HG03064 (cell line): ENCODE measurements around the gene KIAA1328.
"Not testable (repeated sequence)": the region's sequence is repeated elsewhere in the genome, so short reads cannot be mapped to it uniquely, and the experiment has no call there.

Experiments used
- ATAC-seq: cut with Tn5 transposase; IDR thresholded peaks from one replicate; pipeline ENCODE4 v1.9.1; 2021; ENCODE audit warnings: low read depth; ENCODE audit not compliant: unreplicated experiment

The KIAA1328 gene

DNA sequence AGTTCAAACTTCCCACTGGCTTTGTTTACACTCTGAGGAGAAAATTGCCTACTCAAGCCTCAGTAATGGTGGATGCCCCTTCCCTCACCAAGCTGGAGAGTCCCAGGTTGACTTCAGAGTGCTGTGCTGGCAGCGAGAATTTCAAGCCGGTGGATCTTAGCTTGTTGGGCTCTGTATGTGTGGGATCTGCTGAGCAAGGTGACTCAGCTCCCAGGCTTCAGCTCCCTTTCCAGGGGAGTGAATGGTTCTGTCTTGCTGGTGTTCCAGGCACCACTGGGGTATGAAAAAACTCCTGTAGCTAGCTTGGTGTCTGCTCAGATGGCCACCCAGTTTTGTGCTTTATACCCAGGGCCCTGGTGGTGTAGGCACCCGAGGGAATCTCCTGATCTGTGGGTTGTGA is 50.9 kb downstream of the KIAA1328 start:
- ATAC-seq = not testable (repeated sequence)

DNA sequence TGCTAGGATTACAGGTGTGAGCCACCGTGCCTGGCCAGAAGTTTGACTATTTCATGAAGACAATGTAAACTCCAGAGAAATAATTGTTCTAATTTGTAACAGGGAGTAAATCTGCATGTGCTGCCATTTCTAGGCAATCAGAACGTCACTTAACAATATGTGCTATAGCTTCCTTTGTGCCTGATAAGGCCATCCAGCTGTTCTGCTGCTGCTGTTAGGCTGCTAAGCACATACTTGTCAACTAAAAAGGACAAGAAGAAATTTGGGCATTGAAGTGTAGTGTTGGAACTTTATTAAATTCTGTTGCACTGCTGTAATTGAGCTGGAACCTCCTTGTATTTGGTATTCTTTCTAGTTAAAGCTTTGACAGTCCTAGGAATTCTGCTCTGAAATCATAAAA is 57.1 kb downstream of the KIAA1328 start:
- no peak for ATAC-seq

DNA sequence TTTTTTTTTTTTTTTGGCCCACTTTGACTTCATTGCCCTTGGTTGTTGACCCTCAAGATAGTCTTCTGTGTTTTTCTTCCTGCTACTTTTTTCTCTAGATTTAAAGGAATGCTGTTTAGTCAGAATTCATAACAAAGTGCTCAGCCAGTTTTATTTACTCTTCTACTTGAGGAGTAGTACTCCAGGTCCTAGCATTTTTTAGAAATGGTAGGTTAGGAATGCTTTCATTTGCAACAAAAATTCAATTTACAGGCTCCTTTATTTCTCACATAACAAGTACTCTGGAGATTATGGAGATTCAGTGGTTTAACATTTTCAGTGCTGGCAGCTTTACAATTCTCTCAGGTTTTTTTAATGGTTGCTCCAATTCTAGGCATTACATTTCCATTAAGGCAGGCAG is 58.2 kb downstream of the KIAA1328 start:
- no peak for ATAC-seq

DNA sequence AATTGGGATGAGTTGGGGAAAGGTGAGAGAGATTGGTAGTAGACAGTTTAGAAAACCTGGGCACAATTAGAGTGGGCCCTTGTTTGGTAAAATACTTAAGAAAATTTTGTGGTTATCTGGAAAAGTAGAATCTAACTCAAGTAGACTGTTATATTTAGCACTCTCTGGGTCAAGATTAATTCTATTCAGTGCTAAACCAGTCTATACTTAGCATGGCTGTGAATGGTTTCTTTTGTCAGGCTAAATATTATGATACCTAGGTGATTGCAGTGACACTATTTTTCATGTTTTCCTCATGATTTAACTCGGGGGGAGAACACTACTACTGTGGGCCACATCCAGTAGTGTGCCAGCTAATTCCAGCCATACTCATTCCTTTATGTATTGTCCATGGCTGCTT is 58.9 kb downstream of the KIAA1328 start:
- ATAC-seq = no peak

DNA sequence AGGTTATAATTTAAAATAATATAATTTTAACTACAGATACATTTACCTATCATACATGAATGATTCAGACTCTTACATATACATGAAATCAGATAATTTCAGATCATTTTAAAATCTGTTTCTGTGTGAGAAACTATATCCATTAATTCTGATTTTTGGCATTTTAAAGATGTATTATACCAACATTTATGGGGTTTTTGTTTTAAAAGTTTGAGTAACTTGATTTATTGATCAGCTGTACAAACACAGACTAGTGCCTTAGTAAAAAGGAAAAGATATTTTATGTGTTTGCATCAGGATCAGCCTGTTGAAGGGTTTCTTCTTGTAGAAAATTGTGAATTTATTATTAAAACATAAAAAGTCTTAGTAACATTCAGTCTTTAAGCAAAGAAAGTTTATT is 59.9 kb downstream of the KIAA1328 start:
- no peak for ATAC-seq

DNA sequence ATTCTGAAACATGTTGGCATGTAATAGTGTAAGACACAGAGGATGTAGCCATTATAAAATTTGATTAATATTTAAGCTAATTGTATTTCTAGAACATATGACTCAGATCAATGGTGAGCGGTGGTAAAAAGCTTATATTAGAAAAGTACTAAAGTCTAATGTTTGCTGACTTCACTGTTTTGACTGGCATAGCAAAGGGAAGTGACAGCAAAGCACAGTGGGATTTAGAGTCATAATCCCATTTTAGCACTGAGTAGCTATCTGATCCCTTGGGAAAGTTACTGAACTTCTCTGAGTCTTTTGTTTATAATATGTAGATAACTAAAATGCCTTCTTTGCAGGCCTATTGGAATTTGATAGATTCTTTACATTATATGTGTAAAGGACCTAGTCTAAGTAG is 60.4 kb downstream of the KIAA1328 start:
- ATAC-seq = no peak

DNA sequence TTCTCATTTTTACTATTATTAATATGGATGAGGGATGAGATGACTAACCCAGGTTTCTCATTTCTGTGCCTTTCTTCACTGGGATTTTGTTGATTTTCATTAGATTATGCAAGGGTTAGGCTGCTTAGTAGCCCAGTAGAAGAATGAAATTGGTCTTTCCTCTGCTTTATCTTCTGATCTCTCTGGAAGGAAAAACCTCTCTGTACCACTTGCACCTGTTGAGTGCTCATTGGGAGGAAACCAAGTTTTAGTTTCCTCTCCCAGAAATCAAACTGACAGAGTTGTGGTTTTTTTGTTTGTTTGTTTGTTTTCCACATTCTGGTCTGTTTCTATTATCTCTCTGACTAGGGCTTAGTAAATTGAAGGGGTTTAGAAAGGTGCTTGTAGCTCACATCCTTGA is 60.8 kb downstream of the KIAA1328 start:
- ATAC-seq = no peak

DNA sequence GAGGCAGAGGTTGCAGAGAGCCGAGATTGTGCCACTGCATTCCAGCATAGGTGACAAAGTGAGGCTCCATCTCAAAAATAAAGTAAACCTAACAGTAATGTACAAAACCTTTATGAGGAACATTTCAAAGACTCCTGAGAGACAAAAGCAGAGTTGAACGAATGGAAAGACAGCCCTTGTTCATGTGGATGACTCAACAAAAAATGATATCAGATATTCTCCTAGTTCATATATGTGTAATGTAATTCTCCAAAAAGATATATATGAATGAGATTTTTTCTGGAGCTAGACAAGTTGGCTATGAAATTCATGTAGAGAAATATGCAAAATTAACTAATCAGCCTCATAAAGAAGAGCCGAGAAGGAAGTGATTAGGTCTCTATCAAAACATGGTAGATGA is 61.7 kb downstream of the KIAA1328 start:
- no peak for ATAC-seq

DNA sequence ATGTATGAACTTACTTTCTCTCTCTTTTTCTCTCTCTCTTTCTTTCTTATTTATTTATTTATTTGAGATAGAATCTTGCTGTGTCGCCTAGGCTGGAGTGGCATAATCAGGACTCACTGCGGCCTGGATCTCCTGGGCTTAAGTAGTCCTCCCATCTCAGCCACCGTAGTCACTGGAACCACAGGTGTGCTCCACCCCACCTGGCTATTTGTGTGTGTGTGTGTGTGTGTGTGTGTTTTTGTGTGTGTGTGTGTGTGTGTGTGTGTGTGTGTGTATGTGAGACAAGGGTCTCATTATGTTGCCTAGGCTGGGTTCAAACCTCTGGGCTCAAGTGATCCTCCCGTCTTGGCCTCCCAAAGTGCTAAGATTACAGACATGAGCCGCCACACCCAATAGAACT is 64.3 kb downstream of the KIAA1328 start:
- ATAC-seq = no peak

DNA sequence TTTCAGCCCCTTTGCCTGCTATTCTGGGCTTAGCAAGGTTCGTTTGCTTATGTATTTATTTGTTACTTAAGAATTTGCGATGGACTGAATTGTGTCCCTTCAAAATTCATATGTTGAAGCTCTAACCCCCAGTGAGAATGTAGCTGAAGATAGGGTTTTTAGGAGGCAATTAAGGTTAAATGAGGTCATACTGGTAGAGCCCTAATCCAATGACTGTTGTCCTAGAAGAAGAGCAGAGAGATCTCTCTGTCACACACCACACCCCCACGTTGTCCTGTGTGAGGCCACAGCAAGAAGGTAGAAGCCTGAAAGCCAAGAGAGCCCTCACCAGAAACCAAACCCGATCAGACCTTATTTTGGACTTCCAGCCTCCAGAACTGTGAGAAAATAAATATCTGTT is 66.7 kb downstream of the KIAA1328 start:
- ATAC-seq = no peak

DNA sequence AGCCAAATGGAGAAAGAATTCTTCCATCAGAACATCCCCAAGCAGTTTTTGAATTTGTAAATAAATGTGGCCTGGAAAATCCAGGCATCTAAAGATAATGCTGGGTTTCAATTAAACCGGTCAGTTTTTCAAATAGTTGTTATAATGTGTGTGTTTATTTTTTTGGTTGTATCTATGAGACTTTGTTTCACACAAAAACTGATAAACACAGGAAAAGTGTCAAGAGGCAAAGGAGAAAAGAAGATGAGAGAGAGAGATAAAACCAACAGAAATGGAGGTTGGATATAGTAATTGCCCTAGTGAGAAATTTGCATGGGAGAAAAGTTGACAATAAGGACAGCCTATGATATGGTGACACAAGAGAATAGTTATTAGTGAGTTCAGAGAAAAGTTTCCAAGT is 68.3 kb downstream of the KIAA1328 start:
- ATAC-seq = no peak

DNA sequence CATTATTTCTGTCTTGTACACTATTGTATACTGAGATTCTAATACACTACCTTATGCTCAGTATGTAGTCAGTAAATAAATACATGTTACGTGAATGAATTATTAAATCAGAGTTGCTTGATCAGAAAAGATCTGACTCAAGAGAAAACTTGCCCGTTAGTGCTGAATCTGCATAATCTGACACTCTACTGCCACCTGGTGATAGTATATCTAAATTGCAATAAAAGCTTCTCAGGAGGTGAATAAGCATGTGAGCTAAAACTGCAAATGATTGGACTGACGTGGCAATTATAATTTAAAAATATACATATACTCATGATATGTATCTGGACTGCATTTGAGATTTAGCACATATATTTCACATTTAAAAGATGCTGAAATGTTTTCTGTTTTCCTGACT is 70.4 kb downstream of the KIAA1328 start:
- ATAC-seq = no peak

DNA sequence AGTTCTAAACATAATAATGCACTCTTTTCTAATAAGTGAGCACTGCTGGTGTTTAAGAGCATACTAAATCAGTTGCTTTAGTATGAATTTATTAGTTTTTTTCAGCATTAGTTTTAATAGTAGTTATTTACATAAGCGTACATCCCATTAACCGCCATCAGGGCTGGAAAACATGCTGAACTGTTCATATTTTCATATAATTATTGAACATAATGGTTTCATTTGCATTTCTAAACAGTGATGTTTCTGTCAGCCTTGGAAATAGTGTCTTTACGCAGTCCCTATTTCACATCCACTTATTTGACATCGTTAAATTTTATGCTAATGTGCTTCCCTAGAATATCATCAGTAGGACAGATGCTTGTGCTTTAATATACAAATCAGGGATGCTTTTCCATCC is 71.5 kb downstream of the KIAA1328 start:
- ATAC-seq = no peak

DNA sequence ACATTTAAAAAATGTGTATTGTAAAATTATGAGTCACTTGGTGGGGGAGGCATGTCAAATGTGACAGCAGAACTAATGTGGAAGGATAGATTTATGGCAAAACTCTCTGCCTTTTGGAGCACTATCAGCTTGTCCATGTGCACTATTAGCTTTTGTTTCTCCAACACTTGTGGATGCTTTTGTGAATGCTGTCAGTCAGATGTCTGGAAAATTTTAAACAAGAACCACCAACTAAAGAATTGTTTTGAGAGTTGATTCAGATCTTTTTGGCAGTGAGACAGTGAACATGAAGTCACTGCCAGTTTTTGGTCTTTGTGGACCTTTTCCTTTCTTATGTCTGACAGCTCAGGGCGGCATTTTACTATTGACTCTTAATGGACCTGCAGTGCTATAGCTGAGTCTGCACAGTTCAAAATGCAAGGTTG is 72.4 kb downstream of the KIAA1328 start:
- ATAC-seq = no peak

DNA sequence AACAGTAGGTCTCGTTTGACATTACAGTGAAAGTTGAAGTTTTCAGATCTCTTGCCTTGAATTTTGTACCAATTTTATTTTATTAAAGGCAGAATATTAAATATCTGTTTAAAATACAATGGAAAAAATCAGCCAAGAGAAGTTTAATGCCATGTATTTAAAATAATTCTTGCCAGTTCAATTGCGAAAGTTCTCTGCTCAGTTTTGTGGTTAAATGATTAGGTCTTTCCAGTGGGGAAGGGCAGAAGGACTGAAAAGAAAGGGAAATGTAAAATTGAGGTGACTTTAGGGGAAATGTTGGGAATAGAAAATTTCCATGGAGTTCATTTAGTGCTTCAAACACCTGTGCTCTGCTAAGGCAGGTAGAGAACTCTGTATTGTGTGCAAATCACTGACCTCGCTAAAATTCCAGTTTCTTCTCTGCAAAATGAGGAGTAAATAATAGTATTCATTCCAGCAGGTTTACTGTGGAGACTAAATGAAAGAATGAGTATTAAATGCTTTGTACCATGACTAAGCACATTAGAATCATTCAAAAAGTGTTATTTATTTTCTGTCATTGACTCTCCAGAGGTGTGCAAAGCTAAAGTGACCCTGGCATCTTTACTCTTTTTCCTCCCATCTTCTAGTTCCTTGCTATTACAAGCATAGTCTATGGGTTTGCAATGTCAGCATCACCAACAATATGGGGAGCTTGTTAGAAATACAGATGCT is 74.4 kb downstream of the KIAA1328 start:
- no peak for ATAC-seq

DNA sequence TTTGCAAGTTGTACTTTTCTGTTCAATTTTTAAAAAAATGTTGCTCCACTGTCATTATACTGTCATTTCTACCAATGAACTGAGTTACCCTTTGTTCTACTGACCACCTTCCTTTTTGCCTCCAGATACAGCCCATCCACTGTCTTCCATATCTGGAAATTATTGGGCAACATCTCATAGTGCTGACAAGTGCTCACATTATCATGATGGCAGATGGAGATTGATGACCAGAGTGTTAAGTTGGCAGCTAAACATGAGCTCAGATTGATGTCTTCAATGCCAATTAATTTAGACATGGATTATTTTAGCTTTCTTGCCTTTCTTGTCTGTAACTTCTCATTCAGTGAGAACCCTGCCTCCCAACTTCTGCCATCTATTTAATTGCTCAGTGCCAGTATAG is 76.6 kb downstream of the KIAA1328 start:
- no peak for ATAC-seq

DNA sequence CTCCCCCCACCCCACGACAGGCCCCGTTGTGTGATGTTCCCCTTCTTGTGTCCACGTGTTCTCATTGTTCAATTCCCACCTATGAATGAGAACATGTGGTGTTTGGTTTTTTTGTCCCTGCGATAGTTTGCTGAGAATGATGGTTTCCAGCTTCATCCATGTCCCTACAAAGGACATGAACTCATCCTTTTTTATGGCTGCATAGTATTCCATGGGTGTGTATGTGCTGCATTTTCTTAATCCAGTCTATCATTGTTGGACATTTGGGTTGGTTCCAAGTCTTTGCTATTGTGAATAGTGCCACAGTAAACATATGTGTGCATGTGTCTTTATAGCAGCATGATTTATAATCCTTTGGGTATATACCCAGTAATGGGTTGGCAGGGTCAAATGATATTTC is 80.4 kb downstream of the KIAA1328 start:
- not testable (repeated sequence) for ATAC-seq

DNA sequence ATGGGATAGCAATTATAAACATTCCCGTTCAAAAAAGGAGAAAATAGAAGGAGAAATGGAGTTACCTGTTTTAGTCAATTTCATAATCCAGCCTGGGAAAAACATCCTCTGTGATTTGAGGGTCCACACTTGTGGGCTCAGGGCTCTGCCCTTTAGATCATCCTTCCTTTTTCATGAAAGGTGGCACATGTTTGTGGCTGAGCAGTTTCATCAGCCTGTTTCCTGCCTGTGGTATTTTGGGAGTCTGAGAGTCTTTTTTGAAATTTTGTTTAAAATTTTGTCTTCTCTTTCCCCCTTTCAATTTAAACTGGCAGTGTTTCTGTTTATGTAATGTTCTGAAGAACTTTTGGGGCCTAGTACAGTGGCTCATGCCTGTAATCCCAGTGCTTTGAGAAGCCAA is 84.0 kb downstream of the KIAA1328 start:
- no peak for ATAC-seq

DNA sequence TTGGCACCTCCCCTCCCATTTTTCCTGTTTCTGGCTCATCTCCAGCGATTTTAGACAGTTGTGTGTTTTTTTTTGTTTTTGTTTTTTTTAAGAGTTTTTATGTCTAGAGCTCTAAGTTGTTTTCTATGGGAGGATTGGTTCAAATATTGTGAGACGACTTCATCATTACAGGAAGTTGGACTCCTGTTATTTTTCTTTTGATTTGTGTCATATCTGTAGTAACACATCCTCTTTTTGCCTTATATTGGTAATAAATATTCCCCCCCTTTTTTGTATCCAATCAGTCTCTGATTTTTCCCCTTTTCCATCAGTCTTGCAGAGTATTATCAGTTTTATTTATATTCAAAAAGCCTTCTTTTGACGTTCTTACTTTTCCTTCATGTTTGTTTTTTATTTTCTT is 89.0 kb downstream of the KIAA1328 start:
- no peak for ATAC-seq

DNA sequence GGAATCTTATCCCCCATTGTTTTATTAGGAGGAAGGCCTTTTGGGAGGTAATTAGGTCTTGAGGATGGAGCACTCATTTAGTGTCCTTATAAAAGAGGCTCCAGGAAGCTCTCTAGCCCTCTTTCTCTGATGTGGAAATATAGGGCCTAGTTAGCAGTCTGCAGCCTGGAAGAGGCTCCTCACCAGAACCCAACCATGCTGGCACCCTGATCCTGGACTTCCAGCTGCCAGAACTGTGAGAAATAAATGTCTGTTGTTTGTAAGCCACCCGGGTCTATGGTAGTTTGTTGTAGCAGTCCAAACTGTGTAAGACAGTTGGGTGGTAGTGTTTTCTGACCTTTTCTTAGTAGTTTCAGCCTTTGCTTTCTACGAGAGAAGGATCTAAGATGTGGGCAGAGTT is 100.7 kb downstream of the KIAA1328 start:
- ATAC-seq = no peak

DNA sequence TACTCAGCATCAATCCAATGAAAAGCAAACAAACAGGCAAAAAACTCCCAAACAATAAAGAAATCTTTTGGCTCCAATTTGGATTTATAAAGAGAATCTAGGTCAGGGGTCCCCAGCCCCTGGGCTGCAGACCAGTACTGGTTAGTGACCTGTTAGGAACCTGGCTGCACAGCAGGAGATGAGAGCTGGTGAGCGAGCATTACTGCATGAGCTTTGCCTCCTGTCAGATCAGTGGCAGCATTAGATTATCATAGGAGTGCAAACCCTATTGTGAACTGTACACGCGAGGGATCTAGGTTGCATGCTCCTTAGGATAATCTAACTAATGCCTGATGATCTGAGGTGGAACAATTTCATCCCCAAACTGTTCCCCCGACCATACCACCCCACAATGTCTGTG is 102.2 kb downstream of the KIAA1328 start:
- no peak for ATAC-seq

DNA sequence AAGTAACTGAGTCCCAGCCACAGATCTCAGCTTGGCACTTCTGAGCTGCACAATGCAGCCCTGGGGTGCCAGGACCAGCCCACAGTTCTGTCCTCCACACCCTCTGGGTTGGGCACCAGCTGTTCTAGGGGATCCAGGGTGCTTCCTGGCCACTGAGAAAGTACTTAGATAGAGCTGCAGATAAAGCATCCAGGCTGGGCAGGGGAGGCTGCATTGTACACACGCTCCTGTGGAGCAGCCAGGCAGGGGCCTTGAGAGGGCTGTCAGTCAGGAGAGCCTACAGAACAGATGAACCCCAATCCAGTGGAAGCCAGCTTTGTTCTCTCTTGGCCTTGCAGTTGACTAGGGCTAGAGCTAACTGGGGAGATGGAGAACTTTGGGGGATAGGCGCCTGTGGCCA is 104.6 kb downstream of the KIAA1328 start:
- ATAC-seq = no peak

DNA sequence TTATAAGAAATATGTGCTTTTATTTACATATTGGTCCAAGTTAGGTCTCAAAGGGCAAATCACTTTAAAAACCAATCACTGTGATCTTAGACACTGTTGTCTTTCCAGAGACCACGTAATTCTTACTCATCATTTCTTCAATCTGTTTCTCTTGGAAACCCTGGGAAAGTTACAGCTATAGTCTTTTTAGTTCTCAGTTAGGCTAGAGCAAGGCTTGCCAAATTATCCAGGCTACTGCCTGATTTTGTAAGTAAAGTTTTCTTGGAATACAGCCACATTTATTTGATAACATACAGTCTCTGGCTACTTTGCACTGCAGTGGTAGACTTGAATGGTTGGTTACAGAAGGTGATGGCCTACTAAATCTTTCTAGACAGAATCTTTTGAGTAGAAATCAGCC is 106.0 kb downstream of the KIAA1328 start:
- ATAC-seq = no peak
